ENCODE results near the gene SLC17A2.
"Not testable (repeated sequence)": the region's sequence is repeated elsewhere in the genome, so short reads cannot be mapped to it uniquely, and the experiment has no call there.

Gene SLC17A2

DNA sequence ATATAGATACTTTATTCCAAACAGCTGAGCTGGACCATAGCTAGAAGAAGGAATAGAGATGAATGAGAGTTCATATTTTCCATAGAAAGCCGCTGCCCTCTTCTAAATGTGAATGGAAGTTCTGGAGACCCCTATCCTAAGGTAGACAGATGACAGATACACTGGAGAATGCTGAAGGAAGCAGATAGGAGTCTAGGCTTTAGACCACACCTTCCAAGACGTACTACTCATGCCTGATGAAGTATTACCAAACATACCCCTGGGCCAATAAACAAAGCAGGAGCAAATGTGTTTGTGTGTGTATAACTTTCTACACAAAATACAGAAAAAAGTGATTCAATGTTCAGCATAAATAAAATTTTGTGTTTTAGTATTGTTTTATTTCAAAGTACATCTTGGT, 9.1 kb upstream of the SLC17A2 start:
- no peaks in the 10 kb centered on the region for H3K4me1 ChIP-seq (ENCODE audit: control insufficient read depth, insufficient read depth, low read length)
- H3K9me3 ChIP-seq (ENCODE audit: control insufficient read depth, low read length): no peaks in the 10 kb centered on the region
- H3K36me3 ChIP-seq (ENCODE audit: control insufficient read depth, insufficient read depth, low read length): no peaks in the 10 kb centered on the region
- 89 to 99% methylated on average over 2 of the region's 2 CpGs for WGBS, 2 experiments
- no peak overlapping the region for H3K27ac ChIP-seq (ENCODE audit: insufficient read depth, low read depth, low read length, poor library complexity, severe bottlenecking)
- H3K27me3 ChIP-seq (ENCODE audit: control insufficient read depth, insufficient read depth, low read length, poor library complexity, severe bottlenecking): no peaks in the 10 kb centered on the region
- no peak overlapping the region for H3K4me3 ChIP-seq (ENCODE audit: insufficient read depth, low read depth, low read length)

DNA sequence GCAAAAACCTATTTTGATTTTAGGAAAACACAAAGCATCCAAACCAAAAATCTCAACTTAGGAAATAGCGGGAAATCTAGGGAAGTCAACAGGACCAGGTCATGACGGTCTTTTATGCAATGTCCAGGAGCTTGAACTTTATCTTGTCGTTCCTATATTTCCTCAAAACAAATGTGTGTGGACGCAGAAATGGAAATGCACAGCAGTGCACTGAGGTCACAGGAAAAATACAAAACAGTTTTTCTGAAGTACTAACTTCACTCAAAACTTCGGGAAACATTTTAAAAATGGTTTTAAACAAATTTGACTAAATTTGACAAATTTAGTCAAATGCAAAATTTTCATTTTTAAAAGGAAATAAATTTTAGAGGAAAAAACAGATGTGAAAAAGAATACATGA, 5.5 kb upstream of the SLC17A2 start:
- Histone ChIP-seq H3K9me3 (ENCODE audit: control insufficient read depth, low read length) (no peaks in the 10 kb centered on the region), H3K36me3 (ENCODE audit: control insufficient read depth, insufficient read depth, low read length) (no peaks in the 10 kb centered on the region), H3K27me3 (ENCODE audit: control insufficient read depth, insufficient read depth, low read length, poor library complexity, severe bottlenecking) (no peaks in the 10 kb centered on the region), H3K27ac (ENCODE audit: insufficient read depth, low read depth, low read length, poor library complexity, severe bottlenecking) (no peak overlapping the region), H3K4me1 (ENCODE audit: control insufficient read depth, insufficient read depth, low read length) (no peaks in the 10 kb centered on the region), H3K4me3 (ENCODE audit: insufficient read depth, low read depth, low read length) (no peak overlapping the region)
- 96 to 97% methylated on average over 4 to 5 of the region's 5 CpGs for WGBS, 2 experiments

DNA sequence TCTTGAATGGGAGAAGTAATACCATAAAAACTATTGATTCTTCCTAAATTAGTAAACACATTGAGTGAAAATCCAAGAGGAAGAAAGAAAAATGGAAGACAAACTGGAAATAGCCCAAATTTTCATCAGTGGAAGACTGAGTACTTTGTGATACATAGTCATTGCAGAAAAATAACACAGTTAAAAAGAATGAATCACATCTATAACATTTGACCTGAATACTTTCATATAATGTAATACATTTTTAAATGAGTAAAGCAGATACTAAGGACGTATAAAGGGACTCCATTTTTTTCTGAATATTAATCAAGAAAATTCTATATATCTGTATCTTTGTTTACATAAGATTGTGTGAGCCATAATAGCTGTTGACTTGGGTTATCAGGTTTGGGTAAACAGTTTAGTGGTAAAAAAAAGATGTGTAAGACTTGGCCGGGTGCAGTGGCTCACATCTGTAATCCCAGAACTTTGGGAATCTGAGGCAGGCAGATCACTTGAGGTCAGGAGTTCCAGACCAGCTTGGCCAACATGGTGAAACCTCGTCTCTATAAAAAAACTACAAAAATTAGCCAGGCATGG, 4.3 kb upstream of the SLC17A2 start:
- Histone ChIP-seq H3K9me3 (ENCODE audit: control insufficient read depth, low read length) (no peaks in the 10 kb centered on the region), H3K27ac (ENCODE audit: insufficient read depth, low read depth, low read length, poor library complexity, severe bottlenecking) (no peak overlapping the region), H3K36me3 (ENCODE audit: control insufficient read depth, insufficient read depth, low read length) (no peaks in the 10 kb centered on the region), H3K4me1 (ENCODE audit: control insufficient read depth, insufficient read depth, low read length) (no peaks in the 10 kb centered on the region), H3K27me3 (ENCODE audit: control insufficient read depth, insufficient read depth, low read length, poor library complexity, severe bottlenecking) (no peaks in the 10 kb centered on the region), H3K4me3 (ENCODE audit: insufficient read depth, low read depth, low read length) (no peak overlapping the region)
- 93 to 94% methylated on average over 2 of the region's 3 CpGs for WGBS, 2 experiments

DNA sequence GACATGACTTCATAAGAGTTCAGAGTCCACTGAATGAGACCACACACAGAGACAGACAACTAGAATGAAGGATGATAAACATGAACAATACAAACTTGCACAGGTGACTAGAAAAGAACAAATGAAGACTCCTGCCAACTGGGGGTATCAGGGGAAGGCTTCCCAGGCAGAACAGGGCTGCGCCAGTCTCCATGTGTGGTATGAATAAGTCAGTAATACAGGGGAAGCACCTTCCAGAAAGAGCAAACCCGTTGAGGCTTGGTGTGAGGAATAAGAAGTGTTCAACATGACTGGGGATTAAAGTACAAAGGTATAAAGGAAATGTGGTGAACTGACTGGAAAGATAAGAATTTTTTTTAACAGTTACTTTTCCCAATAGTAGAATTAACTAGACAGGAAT, 3.7 kb upstream of the SLC17A2 start:
- Histone ChIP-seq H3K27me3 (ENCODE audit: control insufficient read depth, insufficient read depth, low read length, poor library complexity, severe bottlenecking) (no peaks in the 10 kb centered on the region), H3K4me1 (ENCODE audit: control insufficient read depth, insufficient read depth, low read length) (no peaks in the 10 kb centered on the region), H3K36me3 (ENCODE audit: control insufficient read depth, insufficient read depth, low read length) (no peaks in the 10 kb centered on the region), H3K4me3 (ENCODE audit: insufficient read depth, low read depth, low read length) (no peak overlapping the region), H3K27ac (ENCODE audit: insufficient read depth, low read depth, low read length, poor library complexity, severe bottlenecking) (no peak overlapping the region), H3K9me3 (ENCODE audit: control insufficient read depth, low read length) (no peaks in the 10 kb centered on the region)
- 91 to 94% methylated on average over 2 of the region's 2 CpGs for WGBS, 2 experiments

DNA sequence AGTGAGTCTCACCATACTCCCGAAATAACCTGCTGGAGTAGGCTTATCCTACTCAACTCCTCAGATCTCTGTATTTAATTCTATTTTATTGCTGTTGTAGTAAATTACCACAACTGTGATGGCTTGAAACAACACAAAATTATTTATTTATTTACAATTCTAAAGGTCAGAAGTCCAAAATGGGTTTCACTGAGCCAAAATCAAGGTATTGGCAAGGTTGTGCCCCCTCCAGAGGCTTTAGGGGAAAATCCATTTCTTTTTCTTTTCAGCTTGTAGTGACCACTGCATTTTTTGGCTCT, 869 bp upstream of the SLC17A2 start:
- no peaks in the 10 kb centered on the region for H3K36me3 ChIP-seq (ENCODE audit: control insufficient read depth, insufficient read depth, low read length)
- no peaks in the 10 kb centered on the region for H3K9me3 ChIP-seq (ENCODE audit: control insufficient read depth, low read length)
- H3K4me1 ChIP-seq (ENCODE audit: control insufficient read depth, insufficient read depth, low read length): no peaks in the 10 kb centered on the region
- H3K4me3 ChIP-seq (ENCODE audit: insufficient read depth, low read depth, low read length): no peak overlapping the region
- H3K27ac ChIP-seq (ENCODE audit: insufficient read depth, low read depth, low read length, poor library complexity, severe bottlenecking): no peak overlapping the region
- 90 to 100% methylated on average over 1 of the region's 1 CpG for WGBS, 2 experiments
- no peaks in the 10 kb centered on the region for H3K27me3 ChIP-seq (ENCODE audit: control insufficient read depth, insufficient read depth, low read length, poor library complexity, severe bottlenecking)

DNA sequence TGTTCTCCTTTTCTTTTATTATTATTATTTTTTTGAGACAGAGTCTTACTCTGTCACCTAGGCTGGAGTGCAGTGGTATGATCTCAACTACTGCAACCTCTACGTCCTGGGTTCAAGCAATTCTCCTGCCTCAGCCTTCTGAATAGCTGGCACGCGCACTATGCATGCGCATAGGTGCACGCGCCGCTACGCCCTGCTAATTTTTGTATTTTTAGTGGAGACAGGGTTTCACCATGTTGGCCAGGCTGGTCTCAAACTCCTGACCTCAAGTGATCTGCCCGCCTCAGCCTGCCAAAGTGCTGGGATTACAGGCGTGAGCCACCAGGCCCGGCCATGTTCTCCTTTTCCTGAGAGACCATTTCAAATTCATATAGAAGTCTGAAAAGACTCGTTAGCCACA, 706 bp downstream of the SLC17A2 start:
- not testable (repeated sequence) for H3K36me3 ChIP-seq (ENCODE audit: control insufficient read depth, insufficient read depth, low read length); H3K9me3 ChIP-seq (ENCODE audit: control insufficient read depth, low read length); H3K4me3 ChIP-seq (ENCODE audit: insufficient read depth, low read depth, low read length); H3K27ac ChIP-seq (ENCODE audit: insufficient read depth, low read depth, low read length, poor library complexity, severe bottlenecking); H3K27me3 ChIP-seq (ENCODE audit: control insufficient read depth, insufficient read depth, low read length, poor library complexity, severe bottlenecking); H3K4me1 ChIP-seq (ENCODE audit: control insufficient read depth, insufficient read depth, low read length)
- WGBS, 2 experiments: 88 to 90% methylated on average over 12 of the region's 12 CpGs

DNA sequence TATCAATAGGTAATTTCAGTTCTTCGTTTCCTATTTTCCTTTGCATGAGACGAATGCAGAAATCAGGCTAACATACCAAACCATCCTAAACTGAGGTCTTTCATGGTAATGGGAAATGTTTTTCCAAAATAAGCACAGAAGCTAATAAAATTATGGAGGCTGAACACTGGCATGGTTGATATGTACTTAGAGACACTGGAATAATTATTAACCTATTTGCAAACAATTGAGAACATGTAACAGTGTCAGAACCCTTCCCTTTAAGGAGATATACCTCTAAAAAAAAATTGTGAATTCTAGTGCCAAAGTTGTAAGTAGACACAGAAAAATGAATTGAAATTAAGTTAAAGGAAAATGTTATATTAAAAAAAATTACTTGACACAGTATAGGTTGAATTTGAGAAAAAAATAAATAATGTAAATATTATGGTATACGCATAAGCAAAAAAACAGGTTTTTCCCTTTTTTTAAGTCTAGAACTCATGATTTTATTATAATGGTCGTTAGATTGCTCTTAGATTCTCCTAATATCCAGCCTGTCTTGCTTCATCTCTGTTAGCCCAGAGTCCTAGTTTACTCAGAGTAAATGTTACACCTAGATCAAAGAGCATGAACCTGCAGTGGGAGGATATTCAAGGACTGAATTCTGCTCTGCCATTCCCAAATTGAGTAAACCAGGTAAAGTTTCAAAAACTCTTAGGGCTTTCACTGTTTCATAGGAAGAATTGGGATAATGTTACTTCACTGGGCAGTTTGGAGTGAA, 1.7 kb downstream of the SLC17A2 start:
- no peaks in the 10 kb centered on the region for H3K27me3 ChIP-seq (ENCODE audit: control insufficient read depth, insufficient read depth, low read length, poor library complexity, severe bottlenecking)
- no peak overlapping the region for H3K4me3 ChIP-seq (ENCODE audit: insufficient read depth, low read depth, low read length)
- no peaks in the 10 kb centered on the region for H3K9me3 ChIP-seq (ENCODE audit: control insufficient read depth, low read length)
- no peaks in the 10 kb centered on the region for H3K4me1 ChIP-seq (ENCODE audit: control insufficient read depth, insufficient read depth, low read length)
- WGBS, 2 experiments: 96 to 100% methylated on average over 1 to 4 of the region's 4 CpGs
- no peaks in the 10 kb centered on the region for H3K36me3 ChIP-seq (ENCODE audit: control insufficient read depth, insufficient read depth, low read length)
- H3K27ac ChIP-seq (ENCODE audit: insufficient read depth, low read depth, low read length, poor library complexity, severe bottlenecking): no peak overlapping the region

DNA sequence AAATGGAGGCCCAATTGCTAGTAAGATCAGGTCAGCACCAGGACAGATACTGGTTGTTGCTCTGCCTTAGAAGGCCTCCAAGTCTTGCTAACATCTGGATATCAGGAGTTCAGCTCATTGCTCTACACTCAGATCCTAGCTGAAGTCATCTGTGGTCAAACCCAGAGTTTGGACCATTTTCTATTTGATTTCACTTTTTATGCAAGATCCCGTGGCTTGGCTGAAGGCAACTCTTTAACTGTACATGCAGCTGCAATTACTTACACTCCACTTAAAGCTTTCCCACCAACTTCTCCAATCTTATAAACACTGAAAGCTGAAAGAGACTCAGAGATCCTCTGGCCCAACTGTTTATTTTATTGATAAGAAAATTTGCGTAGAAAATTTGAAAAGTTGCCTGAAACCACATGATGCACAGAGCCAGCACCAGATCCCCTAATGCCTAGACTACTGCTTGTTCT, 2.7 kb downstream of the SLC17A2 start:
- Histone ChIP-seq H3K27me3 (ENCODE audit: control insufficient read depth, insufficient read depth, low read length, poor library complexity, severe bottlenecking) (no peaks in the 10 kb centered on the region), H3K4me1 (ENCODE audit: control insufficient read depth, insufficient read depth, low read length) (no peaks in the 10 kb centered on the region), H3K36me3 (ENCODE audit: control insufficient read depth, insufficient read depth, low read length) (no peaks in the 10 kb centered on the region), H3K9me3 (ENCODE audit: control insufficient read depth, low read length) (no peaks in the 10 kb centered on the region), H3K27ac (ENCODE audit: insufficient read depth, low read depth, low read length, poor library complexity, severe bottlenecking) (no peak overlapping the region), H3K4me3 (ENCODE audit: insufficient read depth, low read depth, low read length) (no peak overlapping the region)
- 92 to 97% methylated on average over 2 of the region's 2 CpGs for WGBS, 2 experiments

DNA sequence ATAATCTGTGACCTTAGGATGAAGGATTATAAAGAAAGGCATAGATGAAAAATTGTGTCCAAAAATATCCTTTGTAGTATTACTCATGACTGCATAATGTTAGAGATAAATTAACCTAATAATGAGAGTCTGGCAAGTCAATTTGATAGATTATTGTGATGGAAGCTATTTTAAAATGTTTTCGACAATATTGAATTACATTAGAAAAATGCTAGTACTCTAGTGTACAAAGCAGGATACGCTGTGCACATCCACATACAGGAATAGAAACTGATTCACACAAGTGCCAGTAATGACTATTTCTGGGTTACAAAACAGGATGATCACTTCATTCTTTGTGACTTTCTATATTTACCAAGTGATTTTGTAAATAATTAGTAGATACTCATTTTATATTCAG, 3.3 kb downstream of the SLC17A2 start:
- Histone ChIP-seq H3K4me3 (ENCODE audit: insufficient read depth, low read depth, low read length) (no peak overlapping the region), H3K9me3 (ENCODE audit: control insufficient read depth, low read length) (no peaks in the 10 kb centered on the region), H3K27ac (ENCODE audit: insufficient read depth, low read depth, low read length, poor library complexity, severe bottlenecking) (no peak overlapping the region), H3K27me3 (ENCODE audit: control insufficient read depth, insufficient read depth, low read length, poor library complexity, severe bottlenecking) (no peaks in the 10 kb centered on the region), H3K4me1 (ENCODE audit: control insufficient read depth, insufficient read depth, low read length) (no peaks in the 10 kb centered on the region), H3K36me3 (ENCODE audit: control insufficient read depth, insufficient read depth, low read length) (no peaks in the 10 kb centered on the region)
- 94 to 98% methylated on average over 2 of the region's 2 CpGs for WGBS, 2 experiments

DNA sequence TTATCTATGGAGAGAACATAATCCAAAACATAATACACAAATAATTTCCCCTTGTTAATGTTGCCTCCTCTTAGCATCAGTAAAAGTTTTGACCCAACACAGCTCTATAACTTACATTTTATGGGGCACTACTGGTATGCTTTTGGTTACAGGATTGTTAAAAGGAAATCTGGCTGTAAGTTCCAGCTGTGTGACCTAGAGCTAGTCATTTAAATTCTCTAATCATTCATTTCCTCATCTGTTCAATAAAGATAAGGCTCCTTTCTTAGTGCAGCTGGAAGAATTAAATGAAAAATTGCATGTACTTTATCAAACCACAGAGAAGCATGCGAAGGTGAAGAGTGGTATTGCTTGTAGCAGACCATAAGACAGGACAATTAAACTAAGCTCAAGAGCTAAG, 4.6 kb downstream of the SLC17A2 start:
- WGBS, 2 experiments: 96 to 100% methylated on average over 1 of the region's 1 CpG
- H3K4me3 ChIP-seq (ENCODE audit: insufficient read depth, low read depth, low read length): no peak overlapping the region
- H3K36me3 ChIP-seq (ENCODE audit: control insufficient read depth, insufficient read depth, low read length): no peaks in the 10 kb centered on the region
- H3K9me3 ChIP-seq (ENCODE audit: control insufficient read depth, low read length): no peaks in the 10 kb centered on the region
- no peaks in the 10 kb centered on the region for H3K4me1 ChIP-seq (ENCODE audit: control insufficient read depth, insufficient read depth, low read length)
- no peaks in the 10 kb centered on the region for H3K27me3 ChIP-seq (ENCODE audit: control insufficient read depth, insufficient read depth, low read length, poor library complexity, severe bottlenecking)
- H3K27ac ChIP-seq (ENCODE audit: insufficient read depth, low read depth, low read length, poor library complexity, severe bottlenecking): no peak overlapping the region

Data from ectodermal cell (in vitro differentiated cells).